Testis (tissue), 3 donors: ENCODE results near the gene CACUL1. TPM values are rescaled to one million over a fixed set of nuclear protein-coding genes. Genes with fewer than 3 reads are reported as not detected.

Source experiments
- DNase-seq: peaks from one replicate; pipeline ENCODE4 v3.0.0-alpha.2; 2019
- H3K27ac ChIP-seq, 2 donors: fragments of 200-600 bp; sonication (generic); one replicate each; pipeline ENCODE4 v1.5.1; 2019
- H3K27me3 ChIP-seq: fragments of 200-600 bp; sonication (generic); one replicate; pipeline ENCODE4 v1.5.1; 2019
- H3K36me3 ChIP-seq: fragments of 200-600 bp; sonication (generic); one replicate; pipeline ENCODE4 v1.5.1; 2017; ENCODE audit warnings: low read depth; ENCODE audit errors: missing control alignments
- H3K4me1 ChIP-seq: fragments of 200-600 bp; sonication (generic); one replicate; pipeline ENCODE4 v1.5.1; 2019
- H3K4me3 ChIP-seq, 2 donors: fragments of 200-600 bp; sonication (generic); one replicate each; pipeline ENCODE4 v1.5.1; 2017 to 2019
- H3K9me3 ChIP-seq: fragments of 200-600 bp; sonication (generic); one replicate; pipeline ENCODE4 v1.5.1; 2017
- POLR2A ChIP-seq: fragments of 450-650 bp; IDR thresholded peaks from one replicate; pipeline ENCODE4 v1.6.1; 2017; ENCODE audit warnings: antibody characterized with exemption, mild to moderate bottlenecking, moderate library complexity
- WGBS, 2 donors: methylation state at CpG; one replicate each; pipeline ENCODE4 v1.1.5; 2018; 5-methylcytosine and 5-hydroxymethylcytosine counted together
- intact Hi-C: fragments of 100-400 bp; cut with DNase I; formaldehyde crosslinking; loops from one replicate; pipeline ENCODE4 v1.15.1; 2023; ENCODE audit warnings: low total_unique reads
- polyA plus RNA-seq: library from polyadenylated mRNA; stranded (reverse); fragments of 350-450 nt; fragmentation: Illumina TruSeq; extraction: RNeasy Lipid Tissue Mini Kit (QIAGEN cat#74804); gene quantifications from one replicate; pipeline ENCODE4 v1.2.3, GENCODE V29; 2014; ENCODE audit warnings: low read depth, low replicate concordance; ENCODE audit not compliant: insufficient read depth
- total RNA-seq, 2 donors: library from RNA; depleted of rRNA; stranded (reverse); fragments of >200 nt; gene quantifications; one replicate each; pipeline ENCODE4 v1.2.3, GENCODE V29; 2016
- TF ChIP-seq, protein P1 (sequence below), 3 experiments: fragments of 450-650 bp in 2 of 3; fragments of 200-600 bp in 1 of 3; sonication (generic) in 1 of 3; IDR thresholded peaks; one replicate each; pipeline ENCODE4 v1.5.1; 2016 to 2019; ENCODE audit warnings: antibody characterized with exemption in 3 of 3, mild to moderate bottlenecking in 2 of 3, moderate library complexity in 1 of 3

Gene CACUL1
- total and polyA plus RNA-seq, 3 donors from 2014 or later: 60.1 to 72.0 (median 62.6) TPM

DNA sequence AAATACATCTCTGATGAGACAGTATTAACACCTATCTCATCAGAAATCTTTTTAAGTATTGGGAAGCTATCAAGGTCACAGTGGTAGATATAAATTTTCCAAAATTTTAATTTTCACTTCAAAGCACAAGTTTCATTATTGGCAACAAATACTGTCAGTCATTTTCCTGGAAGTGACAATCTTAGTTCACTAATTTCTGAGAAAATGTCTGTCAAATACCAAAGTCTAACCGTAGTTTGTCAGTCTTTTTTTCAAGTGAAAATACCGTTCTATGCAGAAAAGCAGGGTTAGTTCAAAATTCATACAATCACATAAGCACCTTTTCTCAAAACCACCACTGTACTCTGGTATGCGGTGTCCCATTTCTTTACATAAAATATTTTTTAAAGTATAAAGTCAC lies 40.4 kb downstream of the CACUL1 start:
- intact Hi-C loops: no loop called here
- no peaks in the 10 kb centered on the region for H3K9me3 ChIP-seq
- no peak overlapping the region for H3K4me3 ChIP-seq
- WGBS, 2 donors: 95 to 97% methylated on average over 3 of the region's 3 CpGs
- no peaks in the 10 kb centered on the region for H3K4me1 ChIP-seq
- H3K36me3 ChIP-seq: no peaks in the 10 kb centered on the region
- TF ChIP-seq, protein P1, sequence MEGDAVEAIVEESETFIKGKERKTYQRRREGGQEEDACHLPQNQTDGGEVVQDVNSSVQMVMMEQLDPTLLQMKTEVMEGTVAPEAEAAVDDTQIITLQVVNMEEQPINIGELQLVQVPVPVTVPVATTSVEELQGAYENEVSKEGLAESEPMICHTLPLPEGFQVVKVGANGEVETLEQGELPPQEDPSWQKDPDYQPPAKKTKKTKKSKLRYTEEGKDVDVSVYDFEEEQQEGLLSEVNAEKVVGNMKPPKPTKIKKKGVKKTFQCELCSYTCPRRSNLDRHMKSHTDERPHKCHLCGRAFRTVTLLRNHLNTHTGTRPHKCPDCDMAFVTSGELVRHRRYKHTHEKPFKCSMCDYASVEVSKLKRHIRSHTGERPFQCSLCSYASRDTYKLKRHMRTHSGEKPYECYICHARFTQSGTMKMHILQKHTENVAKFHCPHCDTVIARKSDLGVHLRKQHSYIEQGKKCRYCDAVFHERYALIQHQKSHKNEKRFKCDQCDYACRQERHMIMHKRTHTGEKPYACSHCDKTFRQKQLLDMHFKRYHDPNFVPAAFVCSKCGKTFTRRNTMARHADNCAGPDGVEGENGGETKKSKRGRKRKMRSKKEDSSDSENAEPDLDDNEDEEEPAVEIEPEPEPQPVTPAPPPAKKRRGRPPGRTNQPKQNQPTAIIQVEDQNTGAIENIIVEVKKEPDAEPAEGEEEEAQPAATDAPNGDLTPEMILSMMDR (IDR thresholded peaks at IDR 0.05): no peak
- TF ChIP-seq POLR2A: no peak
- H3K27ac ChIP-seq: no peak overlapping the region
- DNase-seq: no peak
- no peaks in the 10 kb centered on the region for H3K27me3 ChIP-seq

DNA sequence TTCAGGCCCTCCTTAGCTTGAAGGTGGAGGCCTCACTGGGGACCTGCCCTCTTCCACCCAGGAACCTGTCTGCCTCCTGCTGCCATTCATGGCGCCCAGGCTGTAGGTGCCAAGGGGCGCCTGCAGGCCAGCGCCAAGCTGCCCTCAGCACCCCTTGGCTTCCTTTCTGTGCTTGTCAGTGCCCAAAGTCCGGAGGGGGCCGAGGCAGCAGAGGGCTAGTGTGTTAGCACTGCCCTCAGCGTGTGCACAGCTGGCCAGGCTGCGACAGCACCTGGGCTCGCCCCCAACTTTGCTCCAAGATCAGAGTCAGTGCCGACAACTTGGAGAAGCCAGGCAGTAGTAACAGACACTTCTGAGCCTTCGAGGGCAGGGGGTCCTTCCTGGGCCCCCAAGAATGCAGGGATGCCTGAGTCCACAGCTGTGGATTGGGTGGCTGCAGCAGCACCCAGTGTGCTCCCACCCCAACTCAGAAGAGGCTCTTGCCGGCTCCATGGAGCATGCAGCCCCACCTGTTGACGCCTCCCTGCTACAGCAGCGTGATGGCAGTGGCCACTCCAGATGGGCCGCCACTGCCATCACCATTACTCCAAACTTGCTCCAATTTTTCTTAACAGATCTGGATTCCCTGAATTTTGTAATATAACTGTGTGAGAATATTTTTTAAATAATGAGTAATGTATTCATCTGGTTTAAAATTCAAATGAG lies 41.7 kb downstream of the CACUL1 start:
- intact Hi-C loops: no loop called here
- WGBS, 2 donors: 86 to 93% methylated on average over 5 to 12 of the region's 14 CpGs
- DNase-seq: no peak

DNA sequence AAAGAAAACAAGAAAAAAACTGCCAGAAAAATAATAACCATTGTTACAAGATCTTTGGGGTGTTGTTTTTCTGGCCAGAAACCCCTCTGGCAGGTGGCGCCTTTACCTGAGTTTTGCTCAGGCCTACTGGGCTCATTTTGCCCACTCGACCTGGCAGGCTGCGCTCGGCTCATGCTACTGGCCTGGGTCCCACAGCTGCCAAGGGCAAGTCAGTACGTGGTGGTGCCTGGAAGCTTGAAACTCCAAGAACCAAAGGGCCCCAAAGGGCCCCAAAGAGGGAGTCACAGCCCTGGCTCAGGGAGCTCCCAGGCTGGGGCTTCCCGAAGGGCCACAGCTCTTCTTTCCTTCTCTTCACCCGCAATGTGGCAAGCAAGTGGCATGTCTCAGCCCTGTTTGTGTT lies 42.7 kb downstream of the CACUL1 start:
- Histone ChIP-seq H3K27me3 (no peaks in the 10 kb centered on the region), H3K36me3 (no peaks in the 10 kb centered on the region)
- 83 to 91% methylated on average over 7 of the region's 7 CpGs for WGBS, 2 donors

More for the DNA sequence above, 41.7 kb downstream of the CACUL1 start:
- Histone ChIP-seq H3K27ac (no peak overlapping the region), H3K9me3 (no peaks in the 10 kb centered on the region), H3K4me3 (no peak overlapping the region), H3K27me3 (no peaks in the 10 kb centered on the region), H3K4me1 (no peaks in the 10 kb centered on the region), H3K36me3 (no peaks in the 10 kb centered on the region)
- TF ChIP-seq POLR2A: no peak
- TF ChIP-seq, protein P1 (IDR thresholded peaks at IDR 0.05): no peak

DNA sequence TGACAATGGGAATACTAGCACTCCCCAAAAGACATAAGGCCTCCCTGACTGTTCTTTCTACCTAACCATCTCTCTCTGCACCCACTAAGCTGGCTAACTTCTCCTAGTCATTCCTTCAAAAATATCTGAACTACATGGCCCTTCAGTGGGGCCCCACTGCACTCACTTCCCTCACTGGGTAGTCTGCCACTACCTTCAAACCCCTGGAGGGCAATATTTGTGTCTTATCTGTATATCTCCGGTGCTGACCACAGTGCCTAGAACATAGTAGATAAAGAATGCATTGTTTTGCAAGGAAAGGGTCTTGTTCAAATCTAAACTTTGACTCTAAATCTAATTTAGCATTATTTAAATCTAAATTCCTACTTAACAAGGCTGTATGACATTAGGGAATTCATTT lies 44.3 kb downstream of the CACUL1 start:
- no peak for DNase-seq
- Histone ChIP-seq H3K36me3 (no peaks in the 10 kb centered on the region), H3K4me1 (no peaks in the 10 kb centered on the region), H3K27ac (no peak overlapping the region), H3K27me3 (no peaks in the 10 kb centered on the region), H3K4me3 (no peak overlapping the region), H3K9me3 (no peaks in the 10 kb centered on the region)
- intact Hi-C loops: no loop called here
- WGBS, 2 donors: 96 to 100% methylated on average over 1 of the region's 1 CpG
- no peak for TF ChIP-seq POLR2A
- TF ChIP-seq, protein P1 (IDR thresholded peaks at IDR 0.05): no peak

More for the DNA sequence above, 42.7 kb downstream of the CACUL1 start:
- Histone ChIP-seq H3K27ac (no peak overlapping the region), H3K4me1 (no peaks in the 10 kb centered on the region), H3K4me3 (no peak overlapping the region), H3K9me3 (no peaks in the 10 kb centered on the region)
- intact Hi-C loops: no loop called here
- TF ChIP-seq, protein P1 (IDR thresholded peaks at IDR 0.05): no peak
- no peak for DNase-seq

DNA sequence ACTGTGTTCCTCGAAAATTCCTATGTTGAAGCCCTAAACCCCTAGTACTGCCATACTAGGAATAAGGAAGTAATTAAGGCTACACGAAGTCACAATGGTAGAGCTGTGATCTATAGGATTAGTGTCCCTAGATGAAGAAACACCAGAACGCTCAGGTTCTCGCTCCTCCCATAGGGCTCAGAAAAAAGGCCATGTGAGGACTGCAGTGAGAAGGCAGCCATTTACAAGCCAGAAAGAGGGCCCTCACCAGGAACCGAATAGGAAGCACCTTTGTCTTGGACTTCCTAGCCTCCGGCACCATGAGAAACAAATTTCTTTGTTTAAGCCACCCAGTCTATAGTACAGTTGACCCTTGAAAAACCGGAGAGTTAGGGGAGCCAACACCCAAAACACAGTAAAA lies 46.2 kb downstream of the CACUL1 start:
- WGBS, 2 donors: 91 to 92% methylated on average over 7 of the region's 7 CpGs
- intact Hi-C loops: no loop called here
- H3K4me3 ChIP-seq: no peak overlapping the region
- no peak for DNase-seq
- no peaks in the 10 kb centered on the region for H3K9me3 ChIP-seq
- H3K4me1 ChIP-seq: no peaks in the 10 kb centered on the region
- H3K36me3 ChIP-seq: no peaks in the 10 kb centered on the region
- no peak overlapping the region for H3K27ac ChIP-seq
- H3K27me3 ChIP-seq: no peaks in the 10 kb centered on the region
- TF ChIP-seq, protein P1 (IDR thresholded peaks at IDR 0.05): no peak
- no peak for TF ChIP-seq POLR2A
